Lung microvascular endothelial cell (primary cell): ENCODE results near the gene HCFC1R1. TPM values are rescaled to one million over a fixed set of nuclear protein-coding genes. Genes with fewer than 3 reads are reported as not detected.
"Not testable (repeated sequence)": the region's sequence is repeated elsewhere in the genome, so short reads cannot be mapped to it uniquely, and the experiment has no call there.

Source experiments
- DNase-seq, 2 donors: peaks; one replicate each; pipeline versions ENCODE4 v3.0.0 to v3.0.0-alpha.2; 2010; ENCODE audit warnings: low read depth in 2 of 2
- total RNA-seq: library from RNA; depleted of rRNA; stranded (reverse); fragments of >200 nt; gene quantifications from 2 replicates; pipeline ENCODE4 v1.2.1, GENCODE V29; 2014

HCFC1R1 gene
- 4.6 and 6.1 TPM in 2 replicates for total RNA-seq

- DNase-seq, result peak; percentile 99
These were observed at the start of gene HCFC1R1, which contains the start of gene THOC6 for GRCh38 chr16:3023669-3024478. HCFC1R1 (minus strand) TSS chr16:3023942; CDS start chr16:3023941, 1 bp downstream. THOC6 (plus strand) TSS chr16:3024035; CDS start chr16:3024327, 292 bp downstream.

GRCh38 chr16:3073448-3073847 lies 49.7 kb upstream of the HCFC1R1 start:
- no peak for DNase-seq

- not testable (repeated sequence) for DNase-seq
These were observed 49.0 kb upstream of the HCFC1R1 start for GRCh38 chr16:3072576-3073263.

GRCh38 chr16:3072148-3072547 lies 48.4 kb upstream of the HCFC1R1 start:
- DNase-seq, result not testable (repeated sequence)

GRCh38 chr16:3071655-3072054 lies 47.9 kb upstream of the HCFC1R1 start:
- no peak for DNase-seq

DNA sequence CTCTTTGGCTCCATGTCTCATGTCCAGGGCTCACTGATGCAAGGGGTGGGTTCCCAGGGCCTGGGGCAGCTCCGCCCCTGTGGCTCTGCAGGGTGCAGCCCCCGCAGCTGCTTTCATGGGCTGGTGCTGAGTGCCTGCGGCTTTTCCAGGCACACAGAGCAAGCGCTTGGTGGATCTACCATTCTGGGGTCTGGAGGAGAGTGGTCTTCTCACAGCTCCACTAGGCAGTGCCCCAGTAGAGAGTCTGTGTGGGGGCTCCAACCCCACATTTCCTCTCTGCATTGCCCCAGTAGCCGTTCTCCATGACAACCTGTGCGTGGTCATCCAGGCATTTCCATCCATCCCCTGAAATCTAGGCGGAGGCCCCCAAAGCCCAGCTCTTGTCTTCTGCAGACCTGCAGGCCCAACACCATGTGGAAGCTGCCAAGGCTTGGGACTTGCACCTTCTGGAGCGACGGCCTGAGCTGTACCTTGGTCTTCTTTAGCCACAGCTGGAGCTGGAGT lies 46.9 kb upstream of the HCFC1R1 start:
- DNase-seq, result no peak

GRCh38 chr16:3069146-3069545 lies 45.4 kb upstream of the HCFC1R1 start:
- DNase-seq, result not testable (repeated sequence)

DNA sequence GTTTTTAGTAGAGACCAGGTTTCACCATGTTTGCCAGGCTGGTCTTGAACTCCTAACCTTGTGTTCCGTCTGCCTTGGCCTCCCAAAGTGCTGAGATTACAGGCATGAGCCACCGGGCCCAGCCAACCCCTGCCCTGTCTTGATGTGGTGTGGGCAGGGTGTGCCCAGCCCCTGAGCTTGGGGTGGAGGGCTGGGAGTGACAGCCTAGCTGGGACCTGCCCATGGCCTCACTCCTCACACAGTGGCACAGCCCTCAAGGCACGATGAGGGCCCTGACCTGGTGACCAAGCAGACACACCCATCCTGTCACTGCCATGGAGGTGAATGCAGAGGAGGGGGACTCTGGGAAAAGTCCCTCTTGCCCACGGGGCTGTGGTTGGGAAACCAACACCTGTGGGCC lies 44.7 kb upstream of the HCFC1R1 start:
- no peak for DNase-seq

- no peak for DNase-seq
These were observed 42.7 kb upstream of the HCFC1R1 start for GRCh38 chr16:3066440-3066748.

DNA sequence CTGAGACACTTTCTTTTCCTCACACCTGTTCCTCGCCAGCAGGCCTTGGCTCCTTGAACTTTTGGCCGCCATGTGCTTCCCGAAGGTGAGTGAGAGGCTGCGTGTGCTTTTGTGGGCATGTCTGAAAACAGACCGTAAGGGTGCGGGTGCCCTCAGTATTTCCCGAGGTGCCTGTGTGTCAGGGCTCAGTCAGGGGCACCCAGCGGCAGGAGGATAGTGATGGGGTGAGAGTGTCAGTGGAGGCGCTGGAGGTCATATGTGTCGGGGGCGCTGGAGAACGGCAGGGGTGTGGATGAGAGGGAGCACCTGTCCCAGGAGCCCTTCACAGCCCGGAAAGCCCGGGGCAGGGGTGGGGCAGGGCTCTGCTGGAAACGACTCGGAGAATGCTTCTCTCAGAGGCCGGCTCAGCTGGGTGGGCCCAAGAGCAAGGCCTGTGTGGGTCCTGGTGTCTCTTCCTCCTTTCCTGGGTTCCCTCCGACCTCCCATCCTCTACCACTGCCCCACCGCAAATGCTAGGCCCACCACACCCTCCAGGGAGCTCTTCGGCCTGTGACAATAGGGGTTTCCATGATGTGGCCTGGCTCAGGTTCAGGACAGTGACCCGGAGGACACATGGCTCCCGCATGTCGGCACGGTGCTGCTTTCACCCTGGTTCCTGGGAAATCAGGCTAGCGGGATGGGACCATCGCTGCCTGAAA lies 42.1 kb upstream of the HCFC1R1 start:
- peak in 1 of 2 donors; percentile 54 for DNase-seq

DNA sequence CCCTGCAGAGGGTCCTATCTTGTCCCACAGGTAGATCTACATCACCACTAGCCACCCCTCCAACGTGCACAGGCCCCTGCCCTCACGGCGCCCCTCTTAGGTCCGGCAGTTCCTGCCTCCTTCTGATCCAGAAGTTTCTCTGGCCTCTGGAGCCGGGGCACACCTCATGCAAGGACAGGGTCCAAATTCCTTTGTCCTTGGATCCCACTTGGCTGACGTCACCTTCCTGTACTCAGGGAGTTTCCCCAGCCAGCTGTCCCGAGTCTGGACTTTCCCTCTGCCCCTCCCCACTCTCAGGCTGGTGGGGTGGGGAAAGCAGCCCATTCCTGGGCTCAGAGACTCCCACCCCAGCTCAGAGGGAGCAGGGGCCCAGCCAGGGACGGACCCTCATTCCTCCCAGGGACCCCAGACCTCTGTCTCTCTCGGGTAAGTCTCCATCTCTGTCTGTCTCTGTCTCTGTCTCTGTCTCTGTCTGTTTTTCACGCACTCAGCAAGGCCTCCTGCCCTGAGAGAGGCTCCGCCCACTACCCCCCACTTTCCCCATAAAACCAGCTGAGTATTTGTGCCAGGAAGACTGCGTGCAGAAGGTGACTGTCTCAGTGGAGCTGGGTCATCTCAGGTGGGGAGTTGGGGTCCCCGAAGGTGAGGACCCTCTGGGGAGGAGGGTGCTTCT lies 41.5 kb upstream of the HCFC1R1 start, which contains the start of gene IL32:
IL32 (plus strand) TSS at position 572 of the 673 bp plus-strand sequence. CDS start 172 bp downstream, outside the sequence.
- DNase-seq, result peak; percentile 81 to 91

- DNase-seq, result no peak
These were observed 40.1 kb upstream of the HCFC1R1 start for GRCh38 chr16:3063625-3064386.

GRCh38 chr16:3062553-3062952 lies 38.8 kb upstream of the HCFC1R1 start:
- no peak for DNase-seq

DNA sequence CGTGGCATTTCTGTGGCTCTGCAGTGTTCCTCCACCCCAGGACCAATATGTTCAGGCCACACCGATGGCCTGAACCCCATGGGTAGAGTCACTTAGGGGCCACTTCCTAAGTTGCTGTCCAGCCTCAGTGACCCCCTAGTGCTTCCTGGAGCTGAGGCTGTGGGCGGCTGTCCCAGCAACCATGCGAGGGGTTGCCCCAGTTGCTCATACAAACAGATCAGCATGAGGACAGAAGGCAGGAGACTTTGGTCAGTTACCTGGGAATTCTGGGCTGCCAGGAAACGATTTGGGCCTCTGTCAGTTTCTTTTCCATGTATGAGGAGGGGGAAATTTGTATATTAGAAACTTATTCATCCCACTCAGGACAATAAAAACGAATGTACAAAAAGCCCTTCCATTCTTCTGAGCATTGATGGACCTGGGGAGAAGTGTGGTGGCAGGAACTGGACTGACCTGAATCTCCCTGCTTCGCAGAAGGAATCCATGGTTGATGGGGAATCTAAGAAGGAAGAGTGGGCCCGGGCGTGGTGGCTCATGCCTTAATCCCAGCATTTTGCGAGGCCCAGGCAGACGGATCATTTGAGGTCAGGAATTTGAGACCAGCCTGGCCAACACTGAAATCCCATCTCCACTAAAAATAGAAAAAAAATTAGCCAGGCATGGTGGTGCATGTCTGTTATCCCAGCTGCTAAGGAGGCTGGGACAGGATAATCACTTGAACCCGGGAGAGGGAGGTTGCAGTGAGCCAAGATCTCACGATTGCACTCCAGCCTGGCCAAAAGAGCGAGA lies 36.8 kb upstream of the HCFC1R1 start:
- no peak for DNase-seq

GRCh38 chr16:3059723-3060242 lies 36.0 kb upstream of the HCFC1R1 start:
- no peak for DNase-seq

DNA sequence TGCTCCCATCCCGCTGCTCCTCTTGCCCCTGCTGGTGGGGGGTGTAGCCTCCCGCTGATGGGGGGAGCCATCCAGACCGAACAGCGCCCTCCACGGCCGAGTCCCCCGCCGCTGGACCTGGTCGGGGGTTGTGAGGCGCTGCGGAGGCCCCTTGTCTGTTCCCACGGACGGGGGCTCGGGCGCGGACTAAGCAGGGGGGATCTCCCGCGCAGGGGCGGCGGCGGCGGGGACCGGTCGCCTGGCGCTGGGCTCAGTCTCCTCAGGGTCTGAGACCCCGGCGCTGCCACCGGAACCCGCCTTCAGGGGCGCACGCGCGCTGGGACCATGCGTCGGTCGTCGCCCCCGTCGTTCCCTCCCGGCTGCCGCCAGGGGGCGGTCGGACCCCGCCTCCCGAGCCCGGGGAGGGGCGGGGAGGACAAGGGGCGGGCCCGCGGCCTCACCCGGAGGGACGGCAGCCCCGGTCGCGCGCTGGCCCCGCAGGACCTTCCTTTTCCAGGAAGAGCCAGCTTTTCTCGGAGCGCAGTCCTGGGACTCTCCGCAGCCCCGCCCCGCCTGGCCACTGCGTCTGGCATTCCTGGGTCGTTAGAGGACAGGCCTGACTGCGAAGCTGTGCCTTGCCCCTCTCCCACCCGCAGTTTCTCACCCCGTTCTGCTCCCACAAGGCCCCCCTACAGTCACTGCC lies 35.4 kb upstream of the HCFC1R1 start:
- DNase-seq, result peak; percentile 84 to 88

DNA sequence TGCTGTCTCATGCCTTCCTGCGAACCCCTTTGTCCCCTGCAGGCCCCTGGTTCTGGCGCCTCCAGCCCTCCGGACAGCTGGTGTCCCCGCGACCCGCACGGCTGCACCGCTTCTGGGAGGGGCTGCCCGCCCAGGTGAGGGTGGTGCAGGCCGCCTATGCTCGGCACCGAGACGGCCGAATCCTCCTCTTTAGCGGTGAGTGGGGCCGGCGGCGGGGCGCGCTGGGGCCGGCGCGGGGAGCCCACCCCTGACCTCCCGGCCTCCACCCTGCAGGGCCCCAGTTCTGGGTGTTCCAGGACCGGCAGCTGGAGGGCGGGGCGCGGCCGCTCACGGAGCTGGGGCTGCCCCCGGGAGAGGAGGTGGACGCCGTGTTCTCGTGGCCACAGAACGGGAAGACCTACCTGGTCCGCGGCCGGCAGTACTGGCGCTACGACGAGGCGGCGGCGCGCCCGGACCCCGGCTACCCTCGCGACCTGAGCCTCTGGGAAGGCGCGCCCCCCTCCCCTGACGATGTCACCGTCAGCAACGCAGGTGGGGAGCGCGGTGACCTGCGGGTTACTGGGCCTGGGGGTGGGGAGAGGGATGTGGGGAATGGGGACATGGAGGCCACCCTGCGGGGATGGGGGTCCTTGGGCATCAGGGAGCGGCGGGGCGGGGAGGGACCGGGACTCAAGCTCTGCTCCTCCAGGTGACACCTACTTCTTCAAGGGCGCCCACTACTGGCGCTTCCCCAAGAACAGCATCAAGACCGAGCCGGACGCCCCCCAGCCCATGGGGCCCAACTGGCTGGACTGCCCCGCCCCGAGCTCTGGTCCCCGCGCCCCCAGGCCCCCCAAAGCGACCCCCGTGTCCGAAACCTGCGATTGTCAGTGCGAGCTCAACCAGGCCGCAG lies 34.6 kb upstream of the HCFC1R1 start:
- peak in 1 of 2 donors; percentile 43 for DNase-seq
